ENCODE results near the gene PAQR5.
"Not testable (repeated sequence)": the region's sequence is repeated elsewhere in the genome, so short reads cannot be mapped to it uniquely, and the experiment has no call there.

Gene PAQR5

GRCh38 chr15:69380726-69381105, 82.0 kb downstream of the PAQR5 start:
- TF ChIP-seq, protein P1, sequence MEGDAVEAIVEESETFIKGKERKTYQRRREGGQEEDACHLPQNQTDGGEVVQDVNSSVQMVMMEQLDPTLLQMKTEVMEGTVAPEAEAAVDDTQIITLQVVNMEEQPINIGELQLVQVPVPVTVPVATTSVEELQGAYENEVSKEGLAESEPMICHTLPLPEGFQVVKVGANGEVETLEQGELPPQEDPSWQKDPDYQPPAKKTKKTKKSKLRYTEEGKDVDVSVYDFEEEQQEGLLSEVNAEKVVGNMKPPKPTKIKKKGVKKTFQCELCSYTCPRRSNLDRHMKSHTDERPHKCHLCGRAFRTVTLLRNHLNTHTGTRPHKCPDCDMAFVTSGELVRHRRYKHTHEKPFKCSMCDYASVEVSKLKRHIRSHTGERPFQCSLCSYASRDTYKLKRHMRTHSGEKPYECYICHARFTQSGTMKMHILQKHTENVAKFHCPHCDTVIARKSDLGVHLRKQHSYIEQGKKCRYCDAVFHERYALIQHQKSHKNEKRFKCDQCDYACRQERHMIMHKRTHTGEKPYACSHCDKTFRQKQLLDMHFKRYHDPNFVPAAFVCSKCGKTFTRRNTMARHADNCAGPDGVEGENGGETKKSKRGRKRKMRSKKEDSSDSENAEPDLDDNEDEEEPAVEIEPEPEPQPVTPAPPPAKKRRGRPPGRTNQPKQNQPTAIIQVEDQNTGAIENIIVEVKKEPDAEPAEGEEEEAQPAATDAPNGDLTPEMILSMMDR (IDR thresholded peaks at IDR 0.05; ENCODE audit: low read depth, low read length) = no peak
- no peak for TF ChIP-seq MYC (IDR thresholded peaks at IDR 0.05; ENCODE audit: low read depth, low read length)
- TF ChIP-seq, protein P2, sequence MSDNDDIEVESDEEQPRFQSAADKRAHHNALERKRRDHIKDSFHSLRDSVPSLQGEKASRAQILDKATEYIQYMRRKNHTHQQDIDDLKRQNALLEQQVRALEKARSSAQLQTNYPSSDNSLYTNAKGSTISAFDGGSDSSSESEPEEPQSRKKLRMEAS (IDR thresholded peaks at IDR 0.05; ENCODE audit: low read depth, low read length) = no peak
- no peak for TF ChIP-seq POLR2A (IDR thresholded peaks at IDR 0.05; ENCODE audit: extremely low read depth, insufficient read length)
- DNase-seq (ENCODE audit: low read depth) = no peak
- H3K4me3 ChIP-seq (ENCODE audit: low read depth, low read length) = no peak overlapping the region

GRCh38 chr15:69382176-69382575, 83.5 kb downstream of the PAQR5 start:
- not testable (repeated sequence) for DNase-seq (ENCODE audit: low read depth); H3K4me3 ChIP-seq (ENCODE audit: low read depth, low read length)

DNA sequence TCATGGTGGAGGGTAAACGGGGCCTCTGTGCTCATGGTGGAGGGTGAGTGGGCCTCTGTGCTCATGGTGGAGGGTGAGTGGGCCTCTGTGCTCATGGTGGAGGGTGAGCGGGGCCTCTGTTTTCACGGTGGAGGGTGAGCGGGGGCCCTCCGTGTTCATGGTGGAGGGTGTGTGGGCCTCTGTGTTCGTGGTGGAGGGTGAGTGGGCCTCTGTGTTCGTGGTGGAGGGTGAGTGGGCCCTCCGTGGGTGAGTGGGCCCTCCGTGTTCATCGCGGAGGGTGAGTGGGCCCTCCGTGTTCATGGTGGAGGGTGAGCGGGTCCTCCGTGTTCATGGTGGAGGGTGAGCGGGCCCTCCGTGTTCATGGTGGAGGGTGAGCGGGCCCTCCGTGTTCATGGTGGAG, 85.4 kb downstream of the PAQR5 start:
- DNase-seq (ENCODE audit: low read depth); H3K4me3 ChIP-seq (ENCODE audit: low read depth, low read length): not testable (repeated sequence)

DNA sequence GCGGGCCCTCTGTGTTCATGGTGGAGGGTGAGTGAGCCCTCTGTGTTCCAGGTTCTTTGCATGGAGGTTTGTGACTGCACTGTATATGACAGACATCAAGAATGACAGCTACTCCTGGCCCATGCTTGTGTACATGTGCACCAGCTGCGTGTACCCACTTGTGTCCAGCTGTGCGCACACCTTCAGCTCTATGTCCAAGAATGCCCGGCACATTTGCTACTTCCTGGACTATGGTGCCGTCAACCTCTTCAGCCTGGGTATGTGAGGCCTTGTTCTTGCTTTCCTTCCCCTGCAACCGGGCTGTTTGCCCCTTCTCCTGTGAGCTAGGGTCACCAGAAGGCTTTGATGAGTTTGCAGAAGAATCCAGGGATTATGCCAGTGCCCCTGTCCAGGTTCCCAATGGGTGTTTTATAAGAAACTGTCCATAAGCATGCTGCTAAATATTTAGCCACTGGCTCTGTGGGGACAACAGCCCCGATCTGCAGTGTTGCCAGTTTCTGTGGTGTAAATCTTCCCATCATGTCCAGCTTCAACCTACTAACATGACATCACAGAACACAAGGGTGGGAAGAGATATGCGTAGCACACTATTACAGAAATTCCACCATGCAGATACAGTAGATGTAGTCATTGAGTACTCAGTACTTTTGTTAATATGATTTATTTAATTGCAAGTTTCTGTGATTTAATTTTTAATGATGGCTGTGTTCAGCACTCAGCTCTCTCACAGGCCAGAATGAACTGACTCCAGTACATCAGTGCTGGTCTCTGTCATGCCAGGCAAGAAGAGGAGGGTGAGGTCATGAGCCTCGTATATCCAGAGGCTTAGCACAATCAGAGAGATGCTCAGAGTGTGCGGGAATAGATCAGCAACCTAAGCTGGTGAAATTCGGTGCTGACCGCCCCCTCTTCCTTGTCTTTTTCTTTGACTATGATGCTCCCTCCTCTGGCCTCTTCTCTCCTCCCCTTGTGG, 86.2 kb downstream of the PAQR5 start:
- no peak for TF ChIP-seq MYC (IDR thresholded peaks at IDR 0.05; ENCODE audit: low read depth, low read length)
- TF ChIP-seq, protein P1 (IDR thresholded peaks at IDR 0.05; ENCODE audit: low read depth, low read length) = no peak
- no peak for TF ChIP-seq POLR2A (IDR thresholded peaks at IDR 0.05; ENCODE audit: extremely low read depth, insufficient read length)
- TF ChIP-seq, protein P2 (IDR thresholded peaks at IDR 0.05; ENCODE audit: low read depth, low read length) = no peak

GRCh38 chr15:69385831-69386230, 87.1 kb downstream of the PAQR5 start:
- TF ChIP-seq, protein P2 (IDR thresholded peaks at IDR 0.05; ENCODE audit: low read depth, low read length) = no peak
- TF ChIP-seq MYC (IDR thresholded peaks at IDR 0.05; ENCODE audit: low read depth, low read length) = no peak
- no peak for TF ChIP-seq POLR2A (IDR thresholded peaks at IDR 0.05; ENCODE audit: extremely low read depth, insufficient read length)
- TF ChIP-seq, protein P1 (IDR thresholded peaks at IDR 0.05; ENCODE audit: low read depth, low read length) = no peak
- no peak overlapping the region for H3K4me3 ChIP-seq (ENCODE audit: low read depth, low read length)
- DNase-seq (ENCODE audit: low read depth) = no peak

More for the DNA sequence above, 86.2 kb downstream of the PAQR5 start:
- no peak for DNase-seq (ENCODE audit: low read depth)
- no peak overlapping the region for H3K4me3 ChIP-seq (ENCODE audit: low read depth, low read length)

DNA sequence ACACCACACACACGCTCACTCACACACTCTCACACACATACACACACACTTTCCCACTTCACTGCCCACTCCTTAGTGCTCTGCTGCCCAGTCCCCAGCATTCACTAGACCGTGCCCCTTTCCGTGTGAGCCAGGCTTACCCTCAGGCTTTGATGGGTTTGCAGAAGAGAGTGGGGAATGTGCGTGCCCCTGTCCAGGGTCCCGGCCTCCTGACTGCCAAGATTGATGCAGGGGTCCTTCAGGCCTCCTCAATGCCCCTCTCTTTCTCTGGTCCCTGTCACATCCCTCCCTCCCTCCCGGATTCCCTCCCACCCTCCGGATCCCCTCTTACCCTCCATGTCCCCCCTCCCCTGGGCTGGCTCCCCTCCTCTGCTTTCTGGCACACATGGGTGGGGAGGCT, 87.6 kb downstream of the PAQR5 start:
- no peak overlapping the region for H3K4me3 ChIP-seq (ENCODE audit: low read depth, low read length)
- DNase-seq (ENCODE audit: low read depth) = no peak
- TF ChIP-seq MYC (IDR thresholded peaks at IDR 0.05; ENCODE audit: low read depth, low read length) (no peak), POLR2A (IDR thresholded peaks at IDR 0.05; ENCODE audit: extremely low read depth, insufficient read length) (no peak)
- TF ChIP-seq, protein P2 (IDR thresholded peaks at IDR 0.05; ENCODE audit: low read depth, low read length) = no peak
- TF ChIP-seq, protein P1 (IDR thresholded peaks at IDR 0.05; ENCODE audit: low read depth, low read length) = no peak

All from NB4 (cell line).